GM21723 (cell line): ENCODE data around the gene GLIS2.

ENCODE experiments used
- ATAC-seq: cut with Tn5 transposase; IDR thresholded peaks from one replicate; pipeline ENCODE4 v1.9.1; 2021; ENCODE audit warnings: mild to moderate bottlenecking, moderate library complexity; ENCODE audit not compliant: unreplicated experiment

GLIS2 gene

DNA sequence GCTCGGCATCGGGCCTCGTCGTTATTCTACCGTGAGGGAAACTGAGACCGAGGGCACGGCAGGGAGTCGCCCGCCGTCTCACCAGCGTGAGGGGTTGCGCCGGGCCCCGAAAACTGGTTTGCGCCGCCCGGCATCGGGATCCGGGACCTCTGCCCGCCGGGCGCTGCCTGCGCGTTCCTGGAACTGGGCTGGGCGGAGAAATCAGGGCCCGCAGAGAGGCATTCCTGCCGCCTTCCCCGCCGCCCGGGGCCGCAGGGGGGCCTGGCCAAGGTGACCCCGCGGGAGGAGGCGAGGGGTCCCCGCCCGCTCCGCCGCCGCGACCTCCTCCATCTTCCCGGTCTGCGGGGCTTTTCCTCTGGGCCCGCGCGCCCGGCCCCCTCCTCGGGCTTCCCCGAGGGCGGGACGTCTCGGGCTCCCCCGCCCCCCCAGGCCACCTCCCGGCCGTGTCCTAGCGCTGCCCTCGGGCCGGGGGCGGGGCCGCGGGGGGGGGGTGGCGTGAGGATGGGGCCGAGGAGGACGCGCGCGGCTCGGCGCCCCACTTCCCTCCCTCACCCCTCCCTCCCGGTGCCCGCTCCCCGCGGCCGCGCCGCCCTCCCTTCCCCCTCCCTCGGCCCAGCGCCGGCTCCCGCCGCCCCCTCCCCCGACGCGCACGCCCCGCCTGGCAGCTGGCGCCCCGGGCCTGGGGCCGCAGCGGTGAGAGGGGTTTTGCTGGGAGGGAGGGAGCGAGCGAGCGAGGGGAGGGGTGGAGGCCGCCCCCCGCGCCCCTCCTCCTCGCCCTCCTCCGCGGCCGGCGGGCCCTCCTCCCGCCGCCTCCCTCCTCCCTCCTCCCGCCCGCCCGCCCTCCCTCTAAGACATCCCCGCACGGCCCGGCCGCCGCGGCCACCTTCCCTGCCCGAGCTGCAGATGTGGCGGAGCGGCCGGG lies at the start of gene GLIS2:
TSS of gene GLIS2 (plus strand) at position 882 of the 922 bp plus-strand sequence. CDS start 16,214 bp downstream, outside the sequence.
- no peak for ATAC-seq

DNA sequence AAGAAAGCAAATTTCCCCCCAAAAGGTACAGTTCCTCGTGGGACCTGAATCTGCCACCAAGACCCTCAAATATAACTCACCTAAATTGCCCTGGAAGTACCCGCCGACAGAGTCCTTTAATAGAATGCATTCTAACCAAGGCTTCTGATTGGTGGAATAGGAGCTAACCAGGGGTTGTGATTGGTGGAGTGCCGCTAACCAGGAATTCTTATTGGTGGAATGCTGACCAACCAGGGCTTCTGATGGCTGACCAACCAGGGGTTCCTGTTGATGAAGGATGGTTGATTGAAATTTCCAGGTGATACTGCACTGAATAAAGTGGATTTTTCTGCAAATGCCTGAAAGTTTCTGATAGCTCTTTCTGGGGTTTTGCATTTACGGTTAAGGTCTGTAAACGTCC lies 49.5 kb upstream of the GLIS2 start:
- ATAC-seq, result no peak

DNA sequence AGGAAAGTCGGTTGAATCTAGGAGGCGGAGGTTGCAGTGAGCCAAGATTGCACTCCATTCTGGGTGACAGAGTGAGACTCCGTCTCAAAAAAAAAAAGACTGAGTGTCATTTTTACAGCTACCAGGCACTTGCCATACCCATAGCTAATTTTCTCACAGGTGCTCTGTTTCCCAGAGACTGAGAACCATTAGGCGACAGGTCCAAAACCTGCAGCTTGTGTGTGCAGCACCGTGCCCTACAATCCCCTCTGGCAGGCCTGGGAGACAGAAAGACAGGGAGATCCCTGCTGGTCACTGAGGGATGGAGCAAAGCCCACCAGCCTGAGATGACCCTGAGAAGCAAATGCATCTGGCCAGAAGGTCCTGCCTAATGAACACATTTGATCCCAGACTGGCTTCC lies 45.8 kb upstream of the GLIS2 start:
- no peak for ATAC-seq

DNA sequence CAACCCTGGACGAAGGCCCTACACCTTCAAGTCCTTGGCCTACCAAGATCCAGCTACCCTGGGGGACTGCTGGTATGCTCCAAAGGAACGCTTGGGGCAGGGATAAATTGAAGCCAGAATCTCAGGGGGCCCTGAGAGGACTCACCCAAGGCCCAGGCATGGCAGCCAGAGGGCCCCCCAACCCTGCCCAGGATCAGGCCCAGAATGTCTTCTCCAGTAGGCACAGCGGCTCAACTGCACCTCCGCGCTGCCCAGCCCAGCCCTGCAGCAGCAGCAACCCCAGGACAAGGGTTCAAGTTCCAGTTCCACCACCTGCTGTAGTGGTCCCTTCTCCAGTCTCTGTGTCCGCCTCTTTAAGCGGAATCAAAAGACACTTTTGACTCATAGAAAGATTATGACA lies 45.3 kb upstream of the GLIS2 start:
- ATAC-seq, result no peak

DNA sequence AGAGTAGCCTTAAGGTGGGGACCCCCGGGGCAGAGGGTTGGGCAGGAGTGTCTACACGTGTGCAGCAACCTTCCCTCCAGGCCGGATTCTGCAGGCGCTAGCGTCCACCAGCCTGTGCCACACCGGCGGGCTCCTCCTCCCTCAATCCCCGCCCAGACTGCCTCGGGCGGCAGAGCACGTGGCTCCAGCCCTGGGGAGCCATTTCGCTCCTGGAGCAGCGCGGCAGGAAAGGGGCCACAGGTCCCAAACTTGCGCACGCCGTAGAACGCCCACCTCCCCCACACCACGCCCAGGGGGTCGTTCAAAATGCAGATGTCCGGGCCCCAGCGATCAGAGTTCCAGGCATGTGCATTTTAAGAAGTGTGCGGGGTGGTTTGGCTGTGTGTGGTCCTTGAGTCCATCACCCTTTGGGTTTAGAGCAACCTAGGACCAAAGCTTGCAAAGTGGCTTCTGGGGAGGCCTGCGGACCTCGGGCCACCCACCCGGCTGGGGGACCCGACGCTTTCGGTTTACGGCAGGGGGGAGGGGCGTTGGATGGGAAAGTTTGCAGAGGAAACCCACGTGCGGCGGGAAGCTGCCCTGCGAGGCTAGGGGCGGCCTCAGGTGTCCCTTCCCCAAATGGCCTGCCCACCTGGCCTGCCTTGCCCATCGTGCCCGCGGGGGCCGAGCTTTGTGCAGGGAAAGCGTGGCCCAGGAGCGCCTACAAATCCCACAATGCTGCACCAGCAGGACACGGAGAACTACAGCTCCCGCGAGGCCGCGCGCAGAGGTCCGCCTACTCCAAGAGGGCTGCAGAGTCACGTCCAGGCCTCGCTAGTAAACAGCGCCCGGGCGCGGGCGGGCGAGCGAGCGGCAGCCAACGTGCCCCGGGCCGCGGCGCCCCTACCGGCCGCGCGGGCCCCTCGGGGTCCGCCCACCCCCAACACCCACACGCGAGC lies 44.4 kb upstream of the GLIS2 start:
- ATAC-seq, result peak; percentile 71

DNA sequence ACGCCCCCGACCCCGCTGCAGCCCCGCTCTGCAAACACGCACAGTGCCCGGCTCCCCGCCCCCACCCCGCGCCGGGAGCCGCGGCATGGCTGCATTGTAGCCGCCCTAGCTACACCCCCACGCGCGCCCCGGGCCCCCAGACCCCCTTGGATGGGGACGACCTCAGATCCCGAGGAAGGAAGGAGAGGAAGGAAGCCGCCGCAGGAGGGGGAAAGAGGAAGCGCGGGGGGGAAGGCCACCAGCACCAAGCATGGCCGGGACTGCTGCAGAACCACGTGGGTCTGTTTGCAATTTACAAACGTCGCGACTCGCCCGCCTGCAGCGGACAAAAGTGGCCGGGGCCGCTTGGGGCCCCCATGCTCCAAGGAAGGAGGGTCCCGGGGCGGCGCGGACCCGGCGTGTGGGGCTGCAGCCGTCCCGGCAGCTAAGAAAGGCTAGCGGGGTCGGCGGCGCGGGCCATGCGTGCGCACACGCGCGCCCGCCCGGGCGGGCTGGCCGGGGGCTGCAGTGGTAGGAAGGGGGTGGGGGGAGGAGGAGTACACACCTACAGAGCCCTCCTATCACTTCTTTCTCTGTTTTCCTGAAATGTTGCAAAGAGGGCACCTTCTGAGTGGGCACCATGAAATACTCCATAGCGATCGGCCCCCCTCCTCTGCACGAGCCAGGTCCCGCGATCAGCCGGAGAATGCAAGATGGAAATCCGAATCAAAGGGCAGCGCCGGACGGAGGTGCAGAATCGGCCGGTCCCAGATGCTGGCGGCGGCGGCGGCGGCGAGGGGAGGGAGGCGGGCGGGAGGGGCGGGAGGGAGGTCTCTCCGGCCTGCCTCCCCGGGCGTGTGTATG lies 43.5 kb upstream of the GLIS2 start:
- ATAC-seq, result peak; percentile 11

DNA sequence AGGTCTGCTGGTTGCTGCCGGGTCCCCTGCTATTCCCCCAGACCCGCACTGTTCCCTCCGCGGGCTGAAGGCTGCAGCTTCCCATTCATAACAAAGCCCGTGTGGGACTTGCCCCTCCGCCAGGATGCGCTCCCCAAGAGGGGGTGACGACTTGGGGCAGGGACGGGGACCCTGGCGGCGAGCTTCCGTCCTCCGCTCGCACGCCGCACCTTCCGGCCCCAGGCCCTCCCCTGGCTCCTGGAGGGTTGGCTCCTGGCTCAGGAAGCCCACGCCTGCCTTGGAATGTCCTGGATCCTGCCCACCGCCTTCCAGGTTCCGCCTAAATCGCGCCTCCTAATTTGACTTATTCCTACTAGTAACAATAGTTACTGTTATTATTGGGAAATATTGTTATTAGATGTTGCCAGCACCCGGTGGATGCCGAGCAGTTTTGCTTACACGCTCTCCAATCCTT lies 42.0 kb upstream of the GLIS2 start:
- ATAC-seq, result no peak

DNA sequence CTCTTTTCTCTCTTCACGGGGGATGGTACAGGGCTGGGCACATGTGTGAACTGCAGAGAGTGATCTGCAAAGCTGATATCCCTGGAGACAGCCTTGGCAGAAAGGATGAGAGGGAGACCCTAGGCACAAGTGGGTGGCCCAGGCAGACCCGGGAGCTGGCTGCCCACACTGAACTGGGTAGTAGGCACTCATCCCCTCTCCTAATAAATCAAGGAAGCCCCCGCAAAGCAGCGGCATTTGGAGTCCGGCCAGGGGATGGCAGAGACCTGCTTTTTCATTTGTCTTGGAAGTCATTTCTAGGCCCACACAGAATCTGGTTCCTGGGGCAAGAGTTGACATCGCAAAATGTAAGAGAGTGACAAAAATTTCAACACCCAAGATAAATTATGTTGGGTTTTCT lies 40.0 kb upstream of the GLIS2 start:
- no peak for ATAC-seq

DNA sequence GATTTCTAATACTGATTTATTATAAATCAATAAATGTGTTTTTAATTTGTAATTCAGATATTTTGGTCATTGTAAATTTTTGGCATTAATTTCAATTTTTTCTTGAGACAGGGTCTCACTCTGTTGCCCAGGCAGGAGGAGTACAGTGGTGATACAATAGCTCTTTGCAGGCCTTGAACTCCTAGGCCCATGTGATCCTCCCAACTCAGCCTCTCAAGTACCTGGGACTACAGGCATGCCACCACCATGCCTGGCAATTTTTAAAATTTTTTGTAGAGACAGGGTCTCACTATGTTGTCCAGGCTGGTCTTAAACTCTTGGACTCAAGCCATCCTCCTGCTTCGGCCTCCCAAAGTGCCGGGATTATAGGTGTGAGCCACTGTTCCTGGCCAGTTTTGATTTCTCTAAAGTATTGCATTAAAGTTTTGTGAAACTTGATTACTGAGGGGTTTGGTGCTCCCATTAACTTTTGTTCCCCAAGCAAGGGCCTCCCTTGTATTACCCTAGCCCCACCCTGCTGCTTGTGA lies 37.8 kb upstream of the GLIS2 start:
- ATAC-seq, result no peak

DNA sequence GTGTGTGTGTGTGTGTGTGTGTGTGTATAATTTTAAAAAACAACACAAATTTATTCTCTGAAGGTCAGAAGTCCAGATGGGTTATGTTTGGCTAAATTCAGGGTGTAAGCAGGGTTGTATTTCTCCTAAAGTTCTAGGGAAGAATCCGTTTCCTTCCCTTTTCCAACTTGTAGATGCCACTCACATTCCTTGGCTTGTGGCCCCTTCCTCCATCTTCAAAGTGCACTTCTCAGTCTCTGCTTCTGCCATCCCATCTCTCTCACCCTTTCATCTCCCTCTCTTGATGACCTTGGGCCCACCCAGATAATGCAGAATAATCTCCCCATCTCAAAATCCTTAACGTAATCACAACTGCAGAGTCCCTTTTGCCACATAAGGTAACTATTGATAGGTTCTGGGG lies 35.2 kb upstream of the GLIS2 start:
- no peak for ATAC-seq

DNA sequence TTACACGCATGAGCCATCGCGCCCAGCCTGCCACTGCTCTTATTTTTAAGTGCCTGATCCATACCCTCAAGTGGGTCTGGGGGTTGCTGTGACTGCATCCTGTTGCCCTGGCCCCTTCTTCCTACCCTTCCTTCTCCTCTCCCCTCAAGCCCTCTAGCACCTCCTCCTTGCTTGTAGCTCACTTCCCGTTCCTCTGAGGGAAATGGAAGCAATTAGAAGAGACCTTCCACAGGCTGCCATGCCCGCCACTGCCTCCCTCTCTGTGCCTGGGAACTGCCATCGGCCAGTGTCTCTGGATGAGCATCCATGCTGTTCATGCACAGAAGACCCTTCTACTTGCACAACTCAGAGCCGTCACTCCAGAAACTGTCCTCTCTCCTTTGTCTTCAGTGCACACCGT lies 32.4 kb upstream of the GLIS2 start:
- ATAC-seq, result no peak

DNA sequence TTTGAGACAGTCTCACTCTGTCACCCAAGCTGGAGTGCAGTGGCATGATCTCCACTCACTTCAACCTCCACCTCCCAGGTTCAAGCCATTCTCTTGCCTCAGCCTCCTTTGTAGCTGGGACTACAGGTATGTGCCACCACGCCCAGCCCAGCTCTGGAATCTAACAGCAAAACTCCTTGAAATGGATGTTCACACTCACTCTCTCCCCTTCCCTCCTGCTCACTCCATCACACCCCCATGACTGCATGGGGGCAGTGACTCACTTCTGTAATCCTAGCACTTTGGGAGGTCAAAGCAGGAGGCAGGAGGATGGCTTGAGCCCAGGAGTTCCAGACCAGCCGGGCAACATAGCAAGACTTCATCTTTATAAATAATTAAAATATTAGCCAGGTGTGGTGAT lies 31.9 kb upstream of the GLIS2 start:
- no peak for ATAC-seq

DNA sequence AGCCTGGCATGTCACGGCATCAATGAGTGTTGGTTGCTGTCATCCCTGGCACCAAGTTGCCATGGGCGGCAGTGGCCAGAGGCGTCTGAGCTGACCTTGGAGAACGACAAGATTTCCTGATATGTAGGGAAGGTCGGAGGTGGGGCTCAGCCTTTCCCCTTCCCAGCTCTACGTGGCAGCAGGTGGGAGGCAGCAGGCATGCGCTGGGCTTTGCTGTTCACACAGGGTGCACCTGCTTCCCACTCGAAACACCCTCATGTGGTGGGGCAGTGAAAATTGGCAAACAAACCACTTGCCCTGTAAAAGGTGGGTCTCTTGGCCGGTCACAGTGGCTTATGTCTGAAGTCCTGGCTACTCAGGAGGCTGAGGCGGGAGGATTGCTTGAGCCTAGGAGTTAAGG lies 30.7 kb upstream of the GLIS2 start:
- ATAC-seq, result no peak

DNA sequence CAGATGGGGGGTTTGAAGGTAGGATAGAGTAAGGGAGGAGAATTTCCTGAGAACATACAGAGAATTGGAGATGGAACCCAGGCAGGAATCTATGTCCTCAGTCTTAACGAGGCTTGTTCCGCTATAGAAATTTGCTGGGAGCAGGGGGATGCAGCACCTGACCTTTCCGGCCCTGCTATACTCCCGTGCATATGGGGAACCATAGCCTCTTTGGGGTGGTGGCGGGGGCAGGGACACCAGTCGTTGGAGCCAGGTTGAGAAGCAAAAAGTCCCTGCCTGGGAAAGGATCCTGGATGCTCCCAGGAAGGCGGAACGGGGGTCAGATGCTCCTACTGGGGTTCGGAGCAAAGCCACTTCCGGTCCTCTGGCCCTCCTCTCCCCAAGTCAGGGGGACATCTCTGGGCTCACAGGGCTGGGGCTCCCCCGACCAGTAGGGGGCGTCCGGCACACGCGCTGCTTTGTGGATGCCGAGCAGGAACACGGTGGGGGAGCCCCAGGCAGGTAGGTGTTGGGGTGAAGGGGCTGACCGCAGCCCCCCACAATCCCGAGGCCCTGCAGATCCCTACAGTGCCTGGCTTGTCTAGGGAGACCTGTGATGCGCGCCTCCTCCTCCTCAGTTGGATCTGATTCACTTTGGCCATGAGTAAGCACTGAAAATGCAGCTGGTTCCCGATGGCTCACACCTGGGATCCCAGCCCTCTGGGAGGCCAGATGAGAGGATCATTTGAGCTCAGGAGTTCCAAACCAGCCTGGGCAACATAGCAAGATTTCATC lies 27.5 kb upstream of the GLIS2 start:
- peak; percentile 82 for ATAC-seq

DNA sequence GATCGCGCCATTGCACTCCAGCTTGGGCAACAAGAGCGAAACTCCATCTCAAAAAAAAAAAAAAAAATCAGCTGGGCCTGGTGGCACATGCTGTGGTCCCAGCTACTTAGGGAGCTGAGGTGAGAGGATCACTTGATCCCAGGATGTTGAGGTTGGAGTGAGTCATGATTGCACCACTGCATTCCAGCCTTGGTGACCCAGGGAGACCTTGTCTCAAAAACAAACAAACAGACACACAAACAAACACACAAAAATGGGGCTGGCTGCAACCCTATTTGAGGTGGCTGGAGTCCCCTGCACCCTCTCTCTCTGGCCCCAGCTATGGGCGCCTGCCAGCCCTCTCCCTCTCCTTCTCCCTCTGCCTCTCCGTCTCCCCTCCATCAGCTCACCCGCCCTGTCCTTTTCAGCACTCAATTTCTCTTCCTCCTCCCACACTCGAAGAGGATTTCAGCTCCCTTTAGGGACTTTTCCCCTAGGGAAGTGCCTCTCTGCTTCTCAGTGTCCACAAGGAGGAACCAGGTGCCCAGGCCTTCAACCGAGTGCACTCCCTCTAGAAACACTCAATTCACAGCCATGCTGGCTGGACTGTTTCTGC lies 25.5 kb upstream of the GLIS2 start:
- no peak for ATAC-seq

DNA sequence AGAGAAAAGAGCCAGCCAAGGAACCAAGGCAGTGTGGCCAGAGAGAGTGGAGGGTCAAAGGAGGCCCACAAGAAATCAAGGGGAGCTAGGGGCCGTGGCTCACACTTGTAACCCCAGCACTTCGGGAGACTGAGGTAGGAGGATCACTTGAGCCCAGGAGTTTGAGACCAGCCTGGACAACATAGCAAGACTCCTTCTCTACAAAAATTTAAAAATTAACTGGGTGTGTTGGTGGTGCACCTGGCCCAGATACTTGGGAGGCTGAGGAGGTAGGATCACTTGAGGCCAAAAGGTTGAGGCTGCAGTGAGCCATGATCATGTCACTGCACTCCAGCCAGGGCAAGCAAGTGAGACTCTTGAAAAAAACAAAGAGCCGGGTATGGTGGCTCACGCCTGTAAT lies 24.2 kb upstream of the GLIS2 start:
- no peak for ATAC-seq

DNA sequence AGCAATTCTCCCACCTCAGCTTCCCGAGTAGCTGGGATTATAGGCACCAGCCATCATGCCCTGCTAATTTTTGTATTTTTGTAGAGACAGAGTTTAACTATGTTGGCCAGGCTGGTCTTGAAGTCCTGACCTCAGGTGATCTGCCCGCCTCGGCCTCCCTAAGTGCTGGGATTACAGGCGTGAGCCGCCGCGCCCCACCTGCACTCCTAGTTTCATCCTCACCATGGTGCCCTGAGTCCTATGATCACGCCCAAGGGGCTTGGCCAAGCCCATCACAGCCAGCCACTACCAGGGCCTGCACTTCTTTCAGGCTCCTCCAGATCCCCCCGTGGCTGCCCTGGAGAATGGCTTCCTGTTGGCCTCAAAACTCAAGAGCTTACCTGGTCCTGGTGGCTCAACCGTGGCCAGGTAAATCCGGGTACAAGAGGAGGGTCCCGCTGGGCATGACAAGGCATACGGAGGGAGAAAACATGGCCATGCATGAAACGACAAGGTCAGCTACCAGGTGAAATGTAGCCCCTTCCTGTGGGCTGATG lies 22.6 kb upstream of the GLIS2 start:
- ATAC-seq, result no peak

DNA sequence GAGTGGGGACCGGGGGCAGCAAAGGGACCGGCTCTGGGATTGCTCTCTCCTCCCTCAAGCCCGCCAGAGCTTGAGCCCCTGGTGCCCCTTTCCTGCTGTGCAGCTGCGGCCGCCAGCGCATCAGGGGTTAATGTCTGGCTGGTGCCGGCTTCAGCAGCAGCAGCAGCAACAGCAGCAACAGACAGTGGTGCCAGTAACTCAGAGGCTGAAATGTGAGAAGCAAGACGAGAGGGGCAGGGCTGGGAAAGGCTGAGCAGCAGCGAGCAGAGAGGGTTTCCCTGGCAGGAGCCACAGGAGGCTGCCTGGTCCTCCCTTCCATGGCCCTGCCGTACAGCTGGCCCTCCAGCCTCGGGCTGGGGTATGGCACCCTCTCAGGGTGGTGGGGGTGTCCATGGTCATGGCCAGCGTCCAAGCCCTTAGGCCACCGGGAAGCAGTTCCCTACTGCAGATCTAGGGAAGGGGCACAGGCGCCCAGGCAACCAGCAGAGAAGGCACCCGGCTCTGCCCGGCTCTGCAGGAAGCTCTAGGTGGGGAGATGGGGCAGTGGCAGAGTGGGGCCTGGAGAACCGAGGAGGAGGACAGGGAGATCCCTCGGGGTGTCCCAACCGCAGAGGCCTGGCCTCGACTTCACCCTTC lies 21.9 kb upstream of the GLIS2 start:
- no peak for ATAC-seq

DNA sequence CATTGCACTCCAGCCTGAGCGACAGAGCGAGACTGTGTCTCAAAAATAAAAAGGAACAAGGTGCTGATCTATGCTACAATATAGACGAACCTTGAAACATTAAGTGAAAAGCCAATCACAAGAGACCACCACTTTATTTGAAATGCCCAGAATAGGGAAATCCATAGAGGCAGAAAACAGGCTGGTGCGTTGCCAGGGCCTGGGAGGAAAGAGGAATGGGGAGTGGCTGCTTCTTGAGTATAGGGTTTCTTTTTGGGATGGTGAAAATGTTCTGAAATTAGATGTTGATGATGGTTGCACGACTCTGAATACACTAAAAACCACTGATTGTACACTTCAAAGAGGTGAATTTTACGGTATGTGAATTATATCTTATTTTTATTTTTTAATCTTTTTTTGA lies 20.3 kb upstream of the GLIS2 start:
- ATAC-seq, result no peak
